ENCODE data around the gene MLPH. TPM values are rescaled to one million over a fixed set of nuclear protein-coding genes. Genes with fewer than 3 reads are reported as not detected.

MLPH gene
- total RNA-seq, 4 donors from 2014 or later, result 5.3 to 8.7 (median 7.8) TPM

- H3K36me3 ChIP-seq, result no peaks in the 10 kb centered on the region
- no peaks in the 10 kb centered on the region for H3K27me3 ChIP-seq
- no peak for TF ChIP-seq POLR2A (IDR thresholded peaks at IDR 0.05; ENCODE audit: low read depth)
- TF ChIP-seq EP300 (IDR thresholded peaks at IDR 0.05), result no peak
- no peak for TF ChIP-seq POLR2AphosphoS5 (IDR thresholded peaks at IDR 0.05)
- no peak for TF ChIP-seq CTCF (IDR thresholded peaks at IDR 0.05)
- WGBS, result 84% methylated on average over 1 of the region's 1 CpG
- H3K9me3 ChIP-seq, result no peaks in the 10 kb centered on the region
- no peak overlapping the region for H3K27ac ChIP-seq (replicated peaks in 1 of 4)
- no peak for DNase-seq (ENCODE audit: extremely low spot score)
- peaks cover 21 to 23% (median 22%) of the 10 kb centered on the region in 4 donors for H3K4me1 ChIP-seq
- no peak overlapping the region for H3K4me3 ChIP-seq
- intact Hi-C loops (cut with DNase I), result loop anchor here (10.0 kb wide), 2 partner anchors 117 to 227 kb away; no protein-coding TSS in a partner anchor
Observed at GRCh38 chr2:237517990-237518389, 30.9 kb downstream of the MLPH start.

- peaks cover 4 to 8% (median 5%) of the 10 kb centered on the region in 4 donors for H3K4me1 ChIP-seq
- H3K27me3 ChIP-seq, result no peaks in the 10 kb centered on the region
- H3K9me3 ChIP-seq, result no peaks in the 10 kb centered on the region
- H3K27ac ChIP-seq (replicated peaks in 1 of 4), result no peak overlapping the region
- no peaks in the 10 kb centered on the region for H3K36me3 ChIP-seq
- intact Hi-C loops (cut with DNase I), result loop anchor here (10.0 kb wide), 2 partner anchors 115 to 225 kb away; no protein-coding TSS in a partner anchor
- DNase-seq (ENCODE audit: extremely low spot score), result no peak
- TF ChIP-seq EP300 (IDR thresholded peaks at IDR 0.05) (no peak), POLR2AphosphoS5 (IDR thresholded peaks at IDR 0.05) (no peak), POLR2A (IDR thresholded peaks at IDR 0.05; ENCODE audit: low read depth) (no peak), CTCF (IDR thresholded peaks at IDR 0.05) (no peak)
- WGBS, result 85% methylated on average over 14 of the region's 14 CpGs
- no peak overlapping the region for H3K4me3 ChIP-seq
Observed at GRCh38 chr2:237519506-237520245, 32.6 kb downstream of the MLPH start.

- Histone ChIP-seq H3K4me3 (no peak overlapping the region), H3K36me3 (no peaks in the 10 kb centered on the region), H3K27ac (replicated peaks in 1 of 4) (no peak overlapping the region), H3K27me3 (no peaks in the 10 kb centered on the region), H3K9me3 (no peaks in the 10 kb centered on the region), H3K4me1 (peaks cover 0 to 1% (median 0%) of the 10 kb centered on the region in 4 donors)
- no peak for TF ChIP-seq POLR2AphosphoS5 (IDR thresholded peaks at IDR 0.05)
- TF ChIP-seq EP300 (IDR thresholded peaks at IDR 0.05), result no peak
- TF ChIP-seq POLR2A (IDR thresholded peaks at IDR 0.05; ENCODE audit: low read depth), result no peak
- no peak for TF ChIP-seq CTCF (IDR thresholded peaks at IDR 0.05)
- no peak for DNase-seq (ENCODE audit: extremely low spot score)
- WGBS, result 94% methylated on average over 6 of the region's 6 CpGs
- intact Hi-C loops (cut with DNase I), result no loop called here
Observed at GRCh38 chr2:237520290-237520689, 33.2 kb downstream of the MLPH start.

GRCh38 chr2:237524631-237525030 lies 37.6 kb downstream of the MLPH start:
- 79% methylated on average over 6 of the region's 6 CpGs for WGBS
- H3K36me3 ChIP-seq, result peaks cover 0 to 10% (median 0%) of the 10 kb centered on the region in 4 donors
- no peaks in the 10 kb centered on the region for H3K4me1 ChIP-seq
- intact Hi-C loops (cut with DNase I), result no loop called here
- no peaks in the 10 kb centered on the region for H3K9me3 ChIP-seq
- H3K27ac ChIP-seq (replicated peaks in 1 of 4), result no peak overlapping the region
- TF ChIP-seq CTCF (IDR thresholded peaks at IDR 0.05) (no peak), POLR2AphosphoS5 (IDR thresholded peaks at IDR 0.05) (no peak), POLR2A (IDR thresholded peaks at IDR 0.05; ENCODE audit: low read depth) (no peak), EP300 (IDR thresholded peaks at IDR 0.05) (no peak)
- H3K4me3 ChIP-seq, result no peak overlapping the region
- no peaks in the 10 kb centered on the region for H3K27me3 ChIP-seq
- DNase-seq (ENCODE audit: extremely low spot score), result no peak
